GM23248 (cell line): ENCODE measurements around the gene MDM1. TPM values are rescaled to one million over a fixed set of nuclear protein-coding genes. Genes with fewer than 3 reads are reported as not detected.

Source experiments
- DNase-seq: peaks from one replicate; pipeline ENCODE4 v3.0.0-alpha.2; 2015
- H2AFZ ChIP-seq: fragments of 200-600 bp; sonication (generic); 2 replicates; pipeline ENCODE4 v1.6.1; 2016; ENCODE audit warnings: antibody characterized with exemption
- H3F3A ChIP-seq: fragments of 200-600 bp; sonication (generic); 2 replicates; pipeline ENCODE4 v1.6.1; 2016; ENCODE audit warnings: mild to moderate bottlenecking, antibody characterized with exemption, mixed run types; ENCODE audit not compliant: insufficient read depth
- H3K27ac ChIP-seq: fragments of 200-600 bp; sonication (generic); 2 replicates; pipeline ENCODE4 v1.5.1; 2016; ENCODE audit warnings: mild to moderate bottlenecking
- H3K27me3 ChIP-seq: fragments of 200-600 bp; sonication (generic); replicated peaks from 2 replicates; pipeline ENCODE4 v1.6.1; 2016; ENCODE audit warnings: mild to moderate bottlenecking; ENCODE audit not compliant: insufficient read depth
- H3K36me3 ChIP-seq: fragments of 200-600 bp; sonication (generic); 2 replicates; pipeline ENCODE4 v1.6.1; 2016; ENCODE audit warnings: low read depth, mild to moderate bottlenecking
- H3K4me1 ChIP-seq: fragments of 200-600 bp; sonication (generic); 2 replicates; pipeline ENCODE4 v1.6.1; 2016; ENCODE audit warnings: mild to moderate bottlenecking; ENCODE audit not compliant: insufficient read depth
- H3K4me2 ChIP-seq: fragments of 200-600 bp; sonication (generic); one replicate; pipeline ENCODE4 v1.6.1; 2016; ENCODE audit warnings: mild to moderate bottlenecking; ENCODE audit not compliant: unreplicated experiment
- H3K4me3 ChIP-seq: fragments of 200-600 bp; sonication (generic); 2 replicates; pipeline ENCODE4 v1.5.1; 2016; ENCODE audit warnings: mild to moderate bottlenecking
- H3K79me2 ChIP-seq: fragments of 200-600 bp; sonication (generic); 2 replicates; pipeline ENCODE4 v1.6.1; 2016; ENCODE audit warnings: mild to moderate bottlenecking; ENCODE audit not compliant: insufficient read depth
- H3K9ac ChIP-seq: fragments of 200-600 bp; sonication (generic); 2 replicates; pipeline ENCODE4 v1.6.1; 2016; ENCODE audit warnings: mild to moderate bottlenecking
- H3K9me2 ChIP-seq: fragments of 200-600 bp; sonication (generic); 2 replicates; pipeline ENCODE4 v1.6.1; 2016; ENCODE audit warnings: mixed run types, mild to moderate bottlenecking, moderate library complexity; ENCODE audit not compliant: insufficient read depth
- H3K9me3 ChIP-seq: fragments of 200-600 bp; sonication (generic); one replicate; pipeline ENCODE4 v1.6.1; 2017; ENCODE audit warnings: low read depth
- H4K20me1 ChIP-seq: fragments of 200-600 bp; sonication (generic); 2 replicates; pipeline ENCODE4 v1.6.0; 2016; ENCODE audit not compliant: insufficient read depth
- EZH2 ChIP-seq: fragments of 200-600 bp; sonication (generic); IDR thresholded peaks from 2 replicates; pipeline ENCODE4 v1.6.1; 2018; ENCODE audit warnings: antibody characterized with exemption, mild to moderate bottlenecking; ENCODE audit not compliant: insufficient read depth, poor library complexity, severe bottlenecking
- EZH2phosphoT487 ChIP-seq: fragments of 200-600 bp; sonication (generic); IDR thresholded peaks from 2 replicates; pipeline ENCODE4 v1.6.1; 2018; ENCODE audit warnings: antibody characterized with exemption, moderate library complexity, mild to moderate bottlenecking, low read depth; ENCODE audit not compliant: insufficient read depth
- WGBS, 2 experiments: methylation state at CpG; one replicate each; pipeline ENCODE4 v1.1.6; 2015 to 2017; ENCODE audit warnings: low lambda C conversion rate in 2 of 2, low coverage in 1 of 2; ENCODE audit errors: missing lambda C conversion rate in 2 of 2; 5-methylcytosine and 5-hydroxymethylcytosine counted together
- in situ Hi-C: fragments of 300-500 bp; cut with MboI; formaldehyde crosslinking; loops from 2 replicates; pipeline ENCODE4 v1.15.0; 2020
- polyA plus RNA-seq: library from polyadenylated mRNA; unstranded; fragments of >200 nt; fragmentation: Nextera tagmentation; extraction: Ambion mirVana; gene quantifications from 2 replicates; pipeline ENCODE4 v1.2.1, GENCODE V29; 2016
- total RNA-seq: library from RNA; depleted of rRNA; stranded (reverse); fragments of >200 nt; shearing (Covaris generic); gene quantifications from 2 replicates; pipeline ENCODE4 v1.2.3, GENCODE V29; 2014

Gene MDM1
- total and polyA plus RNA-seq, 2 experiments from 2014 or later, result 7.3 to 9.9 TPM

DNA sequence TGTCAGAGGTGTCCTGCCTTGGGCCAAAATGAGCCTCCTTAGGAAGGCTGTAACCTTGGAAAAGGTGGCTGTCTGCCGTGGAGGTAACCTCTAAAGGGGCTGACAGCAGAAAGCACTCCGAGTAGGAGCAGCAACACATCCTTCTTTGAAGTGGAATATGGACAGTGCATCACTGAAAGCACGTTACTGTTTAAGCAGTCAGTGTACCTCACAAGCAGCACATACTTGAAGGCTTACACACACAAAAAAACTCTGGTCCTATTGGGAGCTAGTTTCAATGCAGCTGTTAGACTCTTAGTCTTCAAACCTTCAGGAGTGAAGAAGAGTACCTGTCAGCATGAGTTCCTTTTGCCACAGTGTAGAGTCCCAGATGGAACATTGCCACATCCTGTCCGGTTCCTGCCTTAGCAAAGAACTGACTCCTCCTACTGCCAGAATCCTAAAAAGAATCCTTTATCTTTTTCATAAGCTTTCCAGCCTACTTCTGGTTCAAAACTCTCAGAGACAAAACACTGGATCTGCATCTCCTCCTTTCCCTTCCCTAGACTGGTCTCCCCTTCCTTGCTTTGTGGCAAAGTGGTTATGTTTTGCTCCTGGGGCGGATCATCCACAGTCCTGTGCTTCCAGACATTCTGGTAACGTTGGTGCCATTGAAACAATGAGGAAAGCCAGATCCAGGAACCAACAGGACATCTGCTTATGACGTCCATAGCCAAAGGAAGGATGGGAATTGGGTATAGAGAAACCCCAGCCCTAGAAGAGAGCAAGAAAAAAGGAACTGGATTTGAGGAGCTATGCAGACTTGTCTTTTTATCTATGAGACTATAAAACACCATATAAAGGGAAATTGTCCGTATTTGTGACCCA, 8.5 kb upstream of the MDM1 start:
- Histone ChIP-seq H3K9me3 (no peaks in the 10 kb centered on the region), H3K27me3 (no peaks in the 10 kb centered on the region), H3K4me1 (no peaks in the 10 kb centered on the region), H3F3A (no peaks in the 10 kb centered on the region), H3K27ac (no peak overlapping the region), H3K79me2 (no peaks in the 10 kb centered on the region), H3K4me3 (no peak overlapping the region), H4K20me1 (no peaks in the 10 kb centered on the region), H3K4me2 (no peak overlapping the region), H2AFZ (peak overlapping the region; percentile 43; the same call in 1 of the 2 replicates), H3K9me2 (no peaks in the 10 kb centered on the region), H3K36me3 (no peaks in the 10 kb centered on the region), H3K9ac (no peak overlapping the region)
- in situ Hi-C loops, result no loop called here
- 35 to 40% methylated on average over 8 of the region's 8 CpGs for WGBS, 2 experiments
- TF ChIP-seq EZH2, result no peak
- no peak for TF ChIP-seq EZH2phosphoT487
- DNase-seq, result peak; percentile 23

DNA sequence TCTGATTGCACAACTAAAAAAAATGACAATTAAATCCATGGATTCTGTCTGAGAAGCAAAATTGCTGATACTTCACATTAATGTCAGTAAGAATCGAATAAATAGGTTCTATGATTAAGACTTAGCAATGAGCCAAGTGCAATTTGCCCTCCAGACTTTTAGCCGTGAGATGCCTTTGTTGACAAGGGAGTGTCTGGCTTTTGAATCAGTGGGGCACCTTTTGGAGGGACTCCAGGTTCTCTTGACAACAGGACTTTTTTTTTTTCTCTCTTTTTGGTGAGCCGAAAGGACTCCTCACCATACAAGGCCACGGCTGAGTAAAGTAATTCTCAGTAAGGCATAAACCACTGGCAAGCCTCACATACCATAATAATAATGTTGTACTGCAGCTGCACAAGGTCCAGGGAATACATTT, 4.7 kb upstream of the MDM1 start:
- WGBS, 2 experiments, result 58 to 72% methylated on average over 4 of the region's 4 CpGs
- in situ Hi-C loops, result no loop called here
- H3K4me1 ChIP-seq, result peaks cover 4% of the 10 kb centered on the region; the same call in 1 of the 2 replicates
- no peak overlapping the region for H3K27ac ChIP-seq
- H3K4me2 ChIP-seq, result no peak overlapping the region
- no peaks in the 10 kb centered on the region for H3K79me2 ChIP-seq
- no peak overlapping the region for H3K4me3 ChIP-seq
- no peak overlapping the region for H3K9ac ChIP-seq
- no peaks in the 10 kb centered on the region for H3K27me3 ChIP-seq
- no peaks in the 10 kb centered on the region for H3F3A ChIP-seq
- H2AFZ ChIP-seq, result 0 out of 2 replicates have a peak overlapping the region, but pooled peaks have one; percentile 22
- H3K9me2 ChIP-seq, result no peaks in the 10 kb centered on the region
- no peaks in the 10 kb centered on the region for H3K36me3 ChIP-seq
- no peak for DNase-seq
- no peak for TF ChIP-seq EZH2phosphoT487
- no peak for TF ChIP-seq EZH2
- no peaks in the 10 kb centered on the region for H4K20me1 ChIP-seq
- H3K9me3 ChIP-seq, result no peaks in the 10 kb centered on the region

DNA sequence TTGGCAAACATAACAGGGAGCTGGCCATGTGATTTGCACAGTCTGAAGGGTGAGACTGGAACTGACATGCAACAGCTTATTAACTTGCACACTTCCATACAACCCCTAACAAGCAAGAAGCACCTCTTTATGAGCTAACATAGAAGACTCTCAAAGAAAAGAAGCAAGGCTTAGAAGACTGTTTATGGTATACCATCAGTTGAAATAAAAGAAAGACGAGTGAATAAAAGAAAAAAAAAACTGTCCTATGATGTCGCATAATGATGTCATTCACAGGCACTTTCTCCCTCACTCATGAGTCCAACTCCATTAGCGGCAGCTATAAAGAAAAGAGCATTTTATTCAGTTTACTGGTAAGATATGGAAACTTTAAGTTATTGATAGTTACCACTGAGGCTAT, 3.3 kb upstream of the MDM1 start:
- H3K4me2 ChIP-seq, result no peak overlapping the region
- TF ChIP-seq EZH2, result no peak
- no peak for TF ChIP-seq EZH2phosphoT487
- in situ Hi-C loops, result no loop called here
- no peaks in the 10 kb centered on the region for H4K20me1 ChIP-seq
- H2AFZ ChIP-seq, result no peak overlapping the region
- 70 to 71% methylated on average over 3 of the region's 3 CpGs for WGBS, 2 experiments
- no peaks in the 10 kb centered on the region for H3K27me3 ChIP-seq
- H3K79me2 ChIP-seq, result peaks cover 13% of the 10 kb centered on the region
- no peak for DNase-seq
- no peak overlapping the region for H3K27ac ChIP-seq
- peaks cover 13% of the 10 kb centered on the region for H3K4me1 ChIP-seq
- H3K36me3 ChIP-seq, result no peaks in the 10 kb centered on the region
- H3K9me3 ChIP-seq, result no peaks in the 10 kb centered on the region
- no peak overlapping the region for H3K4me3 ChIP-seq
- no peaks in the 10 kb centered on the region for H3K9me2 ChIP-seq
- no peak overlapping the region for H3K9ac ChIP-seq
- no peaks in the 10 kb centered on the region for H3F3A ChIP-seq

- no peak overlapping the region for H3K4me2 ChIP-seq
- no peaks in the 10 kb centered on the region for H3K36me3 ChIP-seq
- no peaks in the 10 kb centered on the region for H3K9me3 ChIP-seq
- no peak overlapping the region for H3K9ac ChIP-seq
- no peaks in the 10 kb centered on the region for H4K20me1 ChIP-seq
- in situ Hi-C loops, result no loop called here
- peaks cover 13% of the 10 kb centered on the region for H3K4me1 ChIP-seq
- DNase-seq, result no peak
- H3K27ac ChIP-seq, result no peak overlapping the region
- no peak overlapping the region for H2AFZ ChIP-seq
- H3K27me3 ChIP-seq, result no peaks in the 10 kb centered on the region
- TF ChIP-seq EZH2phosphoT487 (no peak), EZH2 (no peak)
- 68 to 72% methylated on average over 4 of the region's 4 CpGs for WGBS, 2 experiments
- H3F3A ChIP-seq, result no peaks in the 10 kb centered on the region
- H3K79me2 ChIP-seq, result peaks cover 13% of the 10 kb centered on the region
- no peaks in the 10 kb centered on the region for H3K9me2 ChIP-seq
- H3K4me3 ChIP-seq, result no peak overlapping the region
Observed at GRCh38 chr12:68334132-68334531, 2.0 kb upstream of the MDM1 start.
